Lower leg skin (tissue), 4 donors: ENCODE results near the gene TFAP2C. TPM values are rescaled to one million over a fixed set of nuclear protein-coding genes. Genes with fewer than 3 reads are reported as not detected.
"Not testable (repeated sequence)": the region's sequence is repeated elsewhere in the genome, so short reads cannot be mapped to it uniquely, and the experiment has no call there.

Experiments used
- DNase-seq, 2 donors: peaks; one replicate each; pipeline ENCODE4 v3.0.0-alpha.2; 2019; ENCODE audit warnings: low spot score in 2 of 2
- H3K4me3 ChIP-seq: fragments of 200-600 bp; sonication (generic); 2 replicates; pipeline ENCODE4 v1.5.1; 2017; ENCODE audit warnings: mild to moderate bottlenecking, low read depth; ENCODE audit not compliant: poor library complexity, severe bottlenecking
- CTCF ChIP-seq, 3 donors: fragments of 450-650 bp; IDR thresholded peaks; one replicate each; pipeline ENCODE4 v1.5.1; 2016; ENCODE audit warnings: antibody characterized with exemption in 3 of 3, mild to moderate bottlenecking in 3 of 3, moderate library complexity in 2 of 3
- POLR2A ChIP-seq, 2 donors: fragments of 450-650 bp; IDR thresholded peaks; one replicate each; pipeline ENCODE4 v1.6.1; 2016 to 2017; ENCODE audit warnings: antibody characterized with exemption in 2 of 2, mild to moderate bottlenecking in 1 of 2, moderate library complexity in 1 of 2
- WGBS, 2 donors: methylation state at CpG; one replicate each; pipeline ENCODE4 v1.1.5; 2018; 5-methylcytosine and 5-hydroxymethylcytosine counted together
- intact Hi-C: fragments of 100-400 bp; cut with DNase I; formaldehyde crosslinking; loops from one replicate; pipeline ENCODE4 v1.15.0; 2023; ENCODE audit warnings: low total_unique reads
- total RNA-seq, 4 donors: library from RNA; depleted of rRNA; stranded (reverse); fragments of >200 nt; gene quantifications; one replicate each; pipeline ENCODE4 v1.1.0, GENCODE V29; 2016

Gene TFAP2C
- total RNA-seq, 4 donors from 2014 or later, result 59.6 to 110 (median 79.8) TPM

DNA sequence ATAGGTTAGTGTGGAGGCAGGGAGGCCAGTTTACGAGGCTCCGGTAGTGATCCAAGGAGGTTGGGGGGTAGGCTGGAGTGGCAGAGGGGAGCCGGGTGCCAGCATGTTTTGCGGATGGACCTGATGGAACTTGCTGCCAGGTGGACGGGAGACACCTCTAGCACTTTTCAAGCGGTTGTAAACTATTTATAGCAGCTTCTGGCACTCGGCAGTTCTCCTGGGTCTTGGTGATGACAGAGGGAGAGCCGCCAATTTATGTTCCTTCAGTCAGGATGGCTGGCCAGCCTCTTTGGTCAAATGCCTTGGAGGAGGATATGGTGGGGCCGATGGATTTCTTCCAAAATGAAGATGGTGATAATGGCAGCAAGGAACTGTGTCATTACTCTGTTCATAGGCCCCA lies 28.8 kb downstream of the TFAP2C start:
- intact Hi-C loops, result no loop called here
- no peak overlapping the region for H3K4me3 ChIP-seq
- TF ChIP-seq CTCF (IDR thresholded peaks at IDR 0.05), result no peak
- no peak for TF ChIP-seq POLR2A (IDR thresholded peaks at IDR 0.05)
- WGBS, 2 donors, result 40 to 46% methylated on average over 9 of the region's 9 CpGs
- no peak for DNase-seq

DNA sequence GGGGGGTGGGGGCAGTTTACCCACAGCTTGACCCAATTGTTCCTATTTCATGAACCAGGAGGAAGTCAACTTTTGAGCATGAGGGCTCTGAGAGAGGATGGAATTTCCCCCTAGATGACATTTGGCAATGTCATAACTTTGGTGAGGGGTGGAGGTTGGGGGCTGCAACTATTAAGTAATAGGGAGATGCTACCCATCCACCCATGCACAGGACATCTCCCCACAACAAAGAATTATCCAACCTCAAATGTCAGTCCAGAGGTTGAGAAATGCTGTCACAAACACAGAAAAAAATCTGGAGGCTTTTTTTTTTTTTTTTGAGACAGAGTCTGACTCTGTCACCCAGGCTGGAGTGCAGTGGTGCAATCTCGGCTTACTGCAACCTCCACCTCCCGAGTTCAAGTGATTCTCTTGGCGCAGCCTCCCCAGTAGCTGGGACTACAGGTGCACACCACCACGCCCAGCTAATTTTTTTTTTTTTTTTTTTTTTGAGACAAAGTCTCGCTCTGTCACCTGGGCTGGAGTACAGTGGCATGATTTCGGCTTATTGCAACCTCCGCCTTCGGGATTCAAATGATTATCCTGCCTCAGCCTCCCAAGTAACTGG lies 29.3 kb downstream of the TFAP2C start:
- H3K4me3 ChIP-seq, DNase-seq, intact Hi-C loops: not testable (repeated sequence)
- WGBS, 2 donors, result 87 to 90% methylated on average over 8 of the region's 8 CpGs

DNA sequence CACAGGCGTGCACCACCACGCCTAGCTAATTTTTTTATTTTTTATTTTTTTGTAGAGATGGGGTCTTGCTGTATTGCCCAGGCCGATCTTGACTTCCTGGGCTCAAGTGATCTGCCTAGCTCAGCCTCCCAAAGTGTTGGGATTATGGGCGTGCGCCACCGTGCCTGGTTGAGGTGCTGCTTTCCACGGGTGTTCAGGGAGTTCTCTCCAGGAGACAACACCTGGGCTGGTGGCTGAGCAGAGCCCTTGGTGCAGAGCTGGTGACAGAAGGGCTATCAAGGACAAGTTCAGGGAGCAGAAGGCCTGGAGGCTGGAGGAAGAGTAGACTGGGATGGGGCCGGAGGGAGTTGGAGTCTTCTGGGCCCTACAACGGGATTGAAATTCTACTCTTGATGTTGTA lies 34.6 kb downstream of the TFAP2C start:
- no peak overlapping the region for H3K4me3 ChIP-seq
- WGBS, 2 donors, result 96 to 97% methylated on average over 9 of the region's 9 CpGs
- intact Hi-C loops, result no loop called here
- no peak for DNase-seq
- TF ChIP-seq CTCF (IDR thresholded peaks at IDR 0.05) (no peak), POLR2A (IDR thresholded peaks at IDR 0.05) (no peak)

- DNase-seq, result no peak
- intact Hi-C loops, result no loop called here
- WGBS, 2 donors, result 83 to 94% methylated on average over 1 of the region's 1 CpG
- H3K4me3 ChIP-seq, result no peak overlapping the region
- TF ChIP-seq POLR2A (IDR thresholded peaks at IDR 0.05) (no peak), CTCF (IDR thresholded peaks at IDR 0.05) (no peak)
Measured at GRCh38 chr20:56664796-56665195, 35.7 kb downstream of the TFAP2C start.

DNA sequence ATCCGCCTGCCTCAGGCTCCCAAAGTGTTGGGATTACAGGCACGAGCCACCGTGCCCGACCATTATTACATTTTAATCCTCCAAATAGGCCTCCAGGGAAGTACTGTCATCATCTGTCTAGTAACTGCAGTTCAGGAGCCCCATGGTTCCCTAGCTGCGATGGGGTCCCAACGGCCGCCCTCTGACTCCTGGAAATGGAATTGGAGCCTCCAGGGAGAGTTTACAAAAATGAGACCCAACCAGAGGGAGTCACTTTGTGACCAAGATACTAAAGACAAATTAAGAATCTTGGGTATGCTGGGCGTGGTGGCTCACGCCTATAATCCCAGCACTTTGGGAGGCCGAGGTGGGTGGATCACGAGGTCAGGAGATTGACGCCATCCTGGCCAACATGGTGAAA lies 36.7 kb downstream of the TFAP2C start:
- no peak overlapping the region for H3K4me3 ChIP-seq
- DNase-seq, result no peak
- 84 to 91% methylated on average over 12 of the region's 12 CpGs for WGBS, 2 donors
- intact Hi-C loops, result no loop called here
- no peak for TF ChIP-seq CTCF (IDR thresholded peaks at IDR 0.05)
- no peak for TF ChIP-seq POLR2A (IDR thresholded peaks at IDR 0.05)

GRCh38 chr20:56673450-56673849 lies 44.3 kb downstream of the TFAP2C start:
- no peak overlapping the region for H3K4me3 ChIP-seq
- 92 to 96% methylated on average over 5 of the region's 5 CpGs for WGBS, 2 donors
- TF ChIP-seq POLR2A (IDR thresholded peaks at IDR 0.05) (no peak), CTCF (IDR thresholded peaks at IDR 0.05) (no peak)
- intact Hi-C loops, result no loop called here
- DNase-seq, result no peak
